ENCODE measurements around the gene ZBP1. TPM values are rescaled to one million over a fixed set of nuclear protein-coding genes. Genes with fewer than 3 reads are reported as not detected.

The ZBP1 gene
- not detected for polyA plus RNA-seq (2013, experiment 1 of 2; ENCODE audit: insufficient read length)
- polyA plus RNA-seq (2013, experiment 2 of 2; ENCODE audit: insufficient read length), result not detected

- no peak for DNase-seq
Measured at GRCh38 chr20:57620274-57620990, at the start of gene ZBP1. Gene ZBP1 (minus strand): TSS chr20:57620426. CDS start chr20:57620295, 131 bp downstream.

DNA sequence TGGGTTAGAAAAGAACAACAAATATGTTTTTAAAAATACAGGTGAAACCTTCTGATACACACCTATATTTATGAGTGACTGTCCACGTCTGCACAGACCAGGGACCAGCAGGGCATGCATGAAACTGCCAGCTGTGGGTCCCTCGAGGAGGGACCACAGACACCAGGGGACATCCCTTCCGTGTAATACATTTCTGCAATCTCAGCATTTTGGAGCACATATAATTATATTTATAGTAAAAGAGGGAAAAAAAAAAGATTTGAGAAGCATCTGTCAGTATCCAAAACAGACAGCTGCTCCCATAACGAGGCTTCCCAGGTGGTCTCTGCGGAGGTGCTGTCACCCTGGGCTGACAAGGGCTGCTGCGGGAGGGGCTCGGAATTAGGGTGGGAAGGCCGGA lies 49.4 kb upstream of the ZBP1 start:
- no peak for DNase-seq

DNA sequence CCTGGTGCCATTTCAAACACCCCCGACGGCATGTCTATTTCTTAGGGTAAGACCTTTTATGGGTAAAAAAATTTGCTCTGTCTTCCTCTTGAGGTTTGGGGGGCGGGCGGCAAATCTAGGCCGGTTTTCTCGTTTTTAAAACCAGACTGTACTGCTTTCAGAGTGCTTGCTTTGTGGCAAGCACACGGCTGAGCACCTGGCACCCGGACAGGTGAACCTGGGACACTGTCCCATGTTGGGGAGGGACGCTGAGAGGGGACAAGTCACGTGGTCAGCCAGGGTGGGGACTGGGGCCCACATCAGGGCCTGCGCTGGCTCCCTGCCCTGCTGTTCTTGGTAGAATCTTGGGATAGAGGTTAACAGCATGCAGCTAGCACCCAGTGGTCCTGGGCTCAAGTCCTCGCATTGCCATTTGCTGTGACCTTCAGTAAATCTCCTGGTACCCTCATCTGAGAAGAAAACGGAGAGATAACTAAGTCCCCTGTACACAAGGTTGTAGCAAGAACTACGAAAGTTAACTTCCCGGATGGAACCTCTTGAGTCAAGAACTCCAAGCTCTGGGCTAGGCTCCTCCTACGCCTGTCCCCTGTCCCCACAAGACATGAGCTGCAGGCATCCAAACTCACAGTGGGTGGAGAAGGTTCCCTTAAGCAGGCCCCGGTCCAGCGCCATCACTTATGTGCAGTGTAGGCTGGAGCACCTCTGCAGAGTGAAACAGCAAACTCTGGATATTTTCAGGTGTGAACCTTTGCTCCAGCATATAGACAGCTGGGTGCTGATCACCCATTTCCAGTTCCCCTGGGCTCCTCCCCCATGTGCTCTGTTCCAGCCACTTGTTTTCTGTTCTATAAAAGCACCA lies 47.9 kb upstream of the ZBP1 start:
- DNase-seq, result no peak

- DNase-seq, result no peak
Measured at GRCh38 chr20:57667388-57667787, 47.2 kb upstream of the ZBP1 start.

DNA sequence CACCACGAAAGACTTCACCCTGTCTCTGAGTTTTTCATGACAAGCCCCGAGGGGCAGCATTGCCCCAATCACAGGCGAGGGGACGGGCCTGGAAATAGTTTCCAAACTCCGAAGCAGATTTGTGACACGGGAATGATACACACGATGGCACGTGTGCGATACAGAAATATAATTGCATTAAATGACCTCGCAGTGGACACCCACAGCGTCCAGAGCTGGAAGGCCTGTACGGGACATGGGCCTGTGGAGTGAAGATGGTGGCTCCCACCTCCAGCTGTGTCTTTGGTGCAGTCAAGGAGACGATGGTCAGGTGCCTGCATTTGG lies 46.6 kb upstream of the ZBP1 start:
- no peak for DNase-seq

DNA sequence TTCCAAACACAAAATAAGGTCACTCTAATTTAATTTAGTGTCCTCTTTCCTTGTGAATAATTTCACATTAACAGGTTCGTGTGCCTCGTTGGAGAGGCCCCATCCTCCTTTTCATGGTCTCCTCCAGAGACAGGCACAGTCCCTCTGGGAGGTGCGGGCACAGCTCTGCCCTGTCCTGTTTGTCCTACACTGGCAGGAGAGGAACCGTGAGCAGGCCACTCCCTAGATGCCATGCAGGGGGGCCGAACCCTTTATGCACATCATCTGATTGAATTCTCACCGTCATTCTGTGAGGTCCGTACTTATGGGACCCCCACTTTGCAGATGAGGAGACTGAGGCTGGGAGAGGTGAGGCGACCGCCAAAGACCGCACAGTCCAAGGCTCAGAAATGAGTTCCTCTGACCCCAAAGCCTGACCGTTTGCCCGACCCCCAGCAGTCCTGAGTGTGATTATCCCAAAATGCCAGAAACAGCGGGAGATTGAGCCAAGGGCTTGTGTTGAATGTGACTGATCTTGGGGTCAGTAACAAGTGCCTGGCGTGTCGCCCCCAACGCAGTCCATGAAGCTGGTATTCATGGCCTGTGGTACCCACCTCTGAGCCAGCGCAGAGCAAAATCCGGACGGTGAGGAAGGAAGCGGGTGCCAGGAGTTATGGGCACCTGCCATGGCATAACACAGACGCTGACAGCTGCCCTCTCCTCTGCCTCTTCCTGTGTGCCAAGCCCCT lies 46.0 kb upstream of the ZBP1 start:
- DNase-seq, result no peak

- no peak for DNase-seq
Measured at GRCh38 chr20:57665589-57665971, 45.4 kb upstream of the ZBP1 start.

DNA sequence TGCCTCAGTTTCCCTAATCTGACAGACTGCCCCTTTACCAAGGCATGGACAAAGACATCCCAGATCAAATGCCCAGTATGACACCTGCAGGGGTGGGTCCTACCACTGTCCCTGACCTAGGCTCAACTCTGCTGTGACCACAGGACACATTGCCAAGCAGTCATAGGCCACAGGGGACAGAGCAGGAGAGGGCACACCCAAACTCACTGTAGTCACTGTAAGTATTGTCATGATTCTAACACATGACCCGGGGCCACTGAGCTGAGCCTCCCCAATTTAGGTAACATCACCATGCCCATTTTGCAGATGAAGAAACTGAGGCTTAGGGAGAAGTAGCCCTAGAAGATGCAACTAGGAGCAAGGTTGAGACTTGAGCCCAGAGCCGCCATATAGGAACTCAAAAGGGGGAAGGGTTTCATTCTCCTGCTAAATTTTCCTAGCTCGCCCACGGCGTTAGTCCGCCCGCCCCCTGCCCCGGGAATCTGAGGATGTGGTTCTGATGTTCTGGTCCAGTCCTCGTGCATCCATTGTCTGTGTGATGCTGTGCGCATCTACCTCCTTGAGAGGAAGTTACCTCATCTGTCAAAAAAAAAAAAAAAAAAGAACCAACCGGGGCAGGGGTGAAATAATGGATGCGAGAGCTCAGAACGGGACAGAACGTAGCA lies 44.8 kb upstream of the ZBP1 start:
- DNase-seq, result no peak

- no peak for DNase-seq
Measured at GRCh38 chr20:57664476-57664875, 44.2 kb upstream of the ZBP1 start.

DNA sequence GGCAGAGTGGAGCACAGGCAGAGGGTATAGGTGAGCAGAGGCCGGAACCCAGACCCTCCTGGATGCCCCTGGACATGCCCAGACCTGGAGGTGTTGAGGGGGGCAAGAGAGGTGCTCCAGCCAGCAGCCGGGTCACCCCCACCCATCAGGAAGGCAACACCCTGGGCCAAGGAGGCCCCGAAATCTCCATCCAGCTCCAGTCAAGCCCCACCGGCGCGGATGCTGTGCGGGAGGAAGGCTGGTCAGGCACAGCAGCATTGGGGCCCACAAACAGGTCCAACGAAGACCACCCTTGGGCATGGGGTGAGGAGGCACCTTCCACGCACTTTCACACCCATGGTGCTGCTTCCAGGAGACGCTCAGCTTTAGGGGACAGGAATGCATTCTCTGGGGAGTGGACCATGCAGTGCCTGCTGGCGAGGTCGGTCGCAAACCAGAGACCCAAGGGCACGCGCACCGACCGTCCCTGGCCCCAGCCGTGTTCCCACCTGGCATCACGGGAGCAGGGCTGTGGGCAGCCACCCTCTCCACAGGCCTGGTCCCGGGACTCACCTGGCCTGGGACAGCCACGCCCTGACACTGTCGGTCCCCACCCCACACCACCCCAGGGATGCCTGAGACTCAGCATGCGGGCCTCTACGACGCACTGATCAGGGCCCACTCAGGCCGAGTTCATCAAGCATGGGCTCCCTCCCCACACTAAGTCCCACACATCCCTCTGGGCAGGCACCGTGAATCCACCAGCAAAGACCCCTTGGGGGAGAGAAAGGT lies 43.6 kb upstream of the ZBP1 start:
- no peak for DNase-seq

GRCh38 chr20:57663241-57663640 lies 43.0 kb upstream of the ZBP1 start:
- DNase-seq, result no peak

GRCh38 chr20:57662456-57663240 lies 42.4 kb upstream of the ZBP1 start:
- no peak for DNase-seq

DNA sequence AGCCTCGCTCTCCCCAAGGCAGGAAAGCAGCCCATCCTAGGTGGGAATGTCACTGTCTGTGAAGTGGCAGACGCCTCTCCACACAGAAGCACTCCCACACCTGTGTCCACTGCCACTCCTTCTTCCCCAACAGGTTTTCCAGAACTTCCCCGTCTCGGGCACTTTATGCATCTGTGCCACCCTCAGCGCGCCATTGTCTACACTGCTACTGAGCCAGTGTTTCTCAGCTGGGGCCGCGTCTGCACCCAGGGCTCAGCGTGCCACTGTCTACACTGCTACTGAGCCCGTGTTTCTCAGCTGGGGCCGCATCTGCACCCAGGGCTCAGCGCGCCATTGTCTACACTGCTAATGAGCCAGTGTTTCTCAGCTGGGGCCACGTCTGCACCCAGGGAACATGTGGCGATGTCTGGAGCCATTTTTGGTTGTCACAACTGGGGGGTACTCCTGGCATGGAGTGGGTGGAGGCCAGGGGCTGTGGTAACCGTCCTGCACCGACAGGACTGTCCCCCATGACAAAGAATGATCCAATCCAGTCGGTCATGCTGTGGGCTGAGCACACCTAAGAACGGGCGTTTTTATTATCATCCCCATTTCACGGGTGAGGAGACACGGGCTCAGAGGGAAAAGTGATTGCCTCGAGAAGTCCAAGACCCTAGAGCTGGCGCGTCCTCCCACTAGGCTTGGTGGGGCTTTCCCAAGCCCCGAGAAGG lies 41.7 kb upstream of the ZBP1 start:
- no peak for DNase-seq

GRCh38 chr20:57660922-57661745 lies 40.9 kb upstream of the ZBP1 start:
- no peak for DNase-seq

DNA sequence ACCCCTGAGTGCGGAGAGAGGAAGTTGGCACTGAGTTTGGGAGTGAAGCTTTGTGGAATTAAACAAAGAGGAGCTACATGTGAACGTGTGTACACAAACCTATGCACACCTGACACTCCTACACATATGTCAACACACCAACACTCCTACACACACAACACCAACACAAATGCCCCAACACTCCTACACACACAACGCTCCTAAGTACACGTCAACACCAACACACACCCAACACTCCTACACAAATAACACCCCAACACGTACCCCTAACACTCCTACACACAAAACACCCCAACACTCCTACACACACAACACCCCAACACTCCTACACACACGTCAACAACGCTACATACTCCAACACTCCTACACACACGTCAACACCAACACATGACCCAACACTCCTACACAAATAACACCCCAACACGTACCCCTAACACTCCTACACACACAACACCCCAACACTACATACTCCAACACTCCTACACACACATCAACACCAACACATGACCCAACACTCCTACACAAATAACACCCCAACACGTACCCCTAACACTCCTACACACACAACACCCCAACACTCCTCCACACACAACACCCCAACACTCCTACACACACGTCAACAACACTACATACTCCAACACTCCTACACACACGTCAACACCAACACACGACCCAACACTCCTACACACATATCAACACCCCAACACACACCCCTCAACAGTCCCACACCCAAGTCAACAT lies 40.1 kb upstream of the ZBP1 start:
- DNase-seq, result no peak

DNA sequence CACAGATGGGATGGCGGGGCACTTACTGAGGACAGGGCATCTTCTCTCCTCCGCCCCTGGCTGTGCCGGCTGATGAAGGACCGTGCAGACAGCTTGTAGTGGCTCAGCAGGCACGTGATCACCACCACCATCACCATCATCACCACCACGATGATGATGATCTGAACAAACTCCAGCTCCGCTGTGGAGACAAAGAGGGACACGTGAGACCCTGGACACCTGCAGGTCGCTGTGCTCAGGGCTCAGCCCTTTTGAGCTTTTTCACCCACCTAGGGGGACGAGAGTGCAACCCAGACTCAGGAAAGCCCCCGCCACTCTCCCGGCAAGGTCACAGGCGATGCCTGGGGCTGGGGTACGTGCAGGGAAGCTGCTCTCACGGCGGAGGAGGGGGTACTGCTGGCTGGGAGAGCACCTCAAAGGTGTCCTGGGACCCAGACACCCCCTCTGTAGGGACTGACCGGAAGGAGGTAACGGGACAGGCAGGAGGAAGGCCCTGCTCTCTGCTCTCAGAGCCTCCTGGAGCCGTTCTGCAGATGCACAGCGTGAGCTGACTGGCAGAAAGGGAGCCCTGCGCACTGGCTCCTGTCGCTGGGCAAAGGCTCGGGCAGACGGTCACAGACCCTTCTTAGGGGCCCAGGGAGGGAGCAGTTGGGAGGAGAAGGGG lies 39.4 kb upstream of the ZBP1 start:
- DNase-seq, result no peak

GRCh38 chr20:57658833-57659516 lies 38.7 kb upstream of the ZBP1 start:
- no peak for DNase-seq

- DNase-seq, result no peak
Measured at GRCh38 chr20:57658447-57658832, 38.2 kb upstream of the ZBP1 start.
